HG03378 (cell line): ENCODE results near the gene RNF41.
"Not testable (repeated sequence)": the region's sequence is repeated elsewhere in the genome, so short reads cannot be mapped to it uniquely, and the experiment has no call there.

Experiments
- ATAC-seq: cut with Tn5 transposase; IDR thresholded peaks from one replicate; pipeline ENCODE4 v1.9.1; 2021; ENCODE audit warnings: mild to moderate bottlenecking, moderate library complexity; ENCODE audit not compliant: unreplicated experiment

Gene RNF41

DNA sequence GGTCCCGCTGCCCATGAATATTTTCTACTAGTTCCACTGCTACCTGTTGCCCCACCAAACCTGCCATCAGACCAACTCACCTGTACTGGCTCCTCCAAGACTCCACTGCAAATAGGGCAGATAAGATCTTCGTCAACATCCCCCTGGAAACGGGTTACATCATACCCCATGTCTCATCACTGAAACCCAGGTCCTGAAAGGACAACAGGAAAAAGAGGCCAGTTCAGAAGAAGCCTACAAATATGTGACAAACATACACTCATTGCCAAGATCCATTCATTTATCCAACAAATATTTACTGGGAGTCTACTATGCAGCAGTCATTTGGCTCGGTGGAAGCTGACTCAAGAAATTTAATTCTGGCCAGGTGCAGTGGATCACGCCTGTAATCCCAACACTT lies 7.8 kb downstream of the RNF41 start:
- ATAC-seq = no peak

DNA sequence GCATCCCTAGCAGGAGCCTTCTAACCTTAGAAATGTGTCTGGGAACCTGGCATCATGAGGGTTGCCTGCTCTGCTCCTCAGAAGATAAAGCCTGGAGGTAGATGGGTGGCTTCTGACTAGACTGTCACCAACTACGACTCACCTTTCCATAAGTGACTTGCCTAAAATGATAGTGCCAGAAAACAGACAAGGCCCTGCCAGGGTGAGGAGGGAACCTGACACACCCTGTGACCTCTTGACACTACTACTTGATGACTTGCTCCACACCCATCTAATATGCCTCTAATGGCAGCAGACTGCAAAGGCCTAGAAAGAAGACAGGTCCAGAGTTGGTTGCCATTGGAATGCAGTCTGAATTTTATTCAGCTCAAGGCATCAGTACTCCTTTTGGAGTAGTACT lies 9.4 kb downstream of the RNF41 start:
- no peak for ATAC-seq

DNA sequence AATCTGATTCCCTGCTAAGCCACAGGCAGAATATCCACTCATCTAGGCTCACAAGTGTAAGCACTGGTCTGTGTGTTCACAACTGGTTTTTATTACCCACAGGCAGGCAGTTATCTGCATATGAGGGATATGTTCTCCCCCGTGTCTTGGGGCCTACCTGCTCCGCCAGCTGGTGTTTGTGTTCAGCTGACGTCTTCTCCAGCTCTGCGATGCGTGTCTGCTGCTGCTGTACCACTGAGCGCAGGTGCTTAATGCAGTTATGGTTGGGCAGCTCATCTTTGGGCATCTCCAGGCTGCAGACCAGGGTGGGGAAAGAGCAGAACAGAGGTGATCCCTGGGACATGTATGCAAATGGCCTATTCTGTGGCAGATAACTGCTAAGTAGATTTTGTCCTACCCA lies 13.7 kb downstream of the RNF41 start:
- no peak for ATAC-seq

DNA sequence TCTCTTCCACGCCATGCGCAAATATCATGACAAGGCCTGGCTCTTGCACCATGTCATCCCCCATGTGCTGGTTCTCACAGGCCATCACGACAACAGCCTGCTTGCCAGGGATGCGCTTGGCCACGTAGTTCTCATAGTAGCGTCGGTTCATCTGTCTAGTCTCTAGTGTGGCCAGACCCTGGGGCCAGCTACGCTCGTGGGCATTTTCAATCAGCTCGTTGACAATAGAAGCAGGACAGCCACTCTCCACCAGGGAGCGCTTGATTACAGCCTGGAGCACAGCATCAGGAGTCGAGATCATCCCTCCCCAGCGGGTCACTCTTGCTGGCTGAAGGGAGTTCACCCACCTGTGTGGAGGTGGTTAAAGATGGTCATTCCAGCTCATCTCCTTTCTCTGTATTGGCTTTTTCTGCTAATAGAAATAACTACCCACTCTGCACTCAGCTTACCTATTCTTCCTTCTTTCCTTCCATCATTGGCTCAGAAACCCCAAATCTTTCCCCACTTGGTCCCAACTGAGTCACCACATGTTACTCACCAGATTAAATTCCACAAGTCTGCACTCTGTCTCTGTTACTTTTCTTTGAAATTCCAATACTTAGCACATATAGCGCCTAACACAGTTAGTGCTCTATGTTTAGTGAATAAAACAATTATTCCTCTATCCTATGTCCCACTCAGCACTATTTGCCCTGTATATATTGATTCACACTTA lies 15.1 kb downstream of the RNF41 start:
- no peak for ATAC-seq

DNA sequence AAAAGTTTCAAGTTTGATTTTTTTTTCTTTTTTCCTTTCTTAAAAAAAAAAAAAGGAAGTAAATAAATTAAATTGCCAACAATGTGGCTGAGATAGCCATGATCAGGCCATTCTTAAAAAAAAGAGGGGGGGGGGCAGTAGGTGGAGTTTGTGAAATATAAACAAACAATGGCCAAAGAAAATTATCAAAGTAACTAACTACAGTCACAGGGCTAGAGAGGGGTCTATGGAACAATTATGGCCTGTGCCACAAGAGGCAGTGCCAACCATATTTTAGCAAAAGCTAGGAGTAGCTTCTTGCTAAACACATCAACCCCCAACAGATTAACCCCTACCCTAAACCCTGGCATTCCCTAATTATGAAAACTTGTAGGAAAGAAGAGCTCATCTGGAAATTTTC lies 16.3 kb downstream of the RNF41 start:
- ATAC-seq = no peak

DNA sequence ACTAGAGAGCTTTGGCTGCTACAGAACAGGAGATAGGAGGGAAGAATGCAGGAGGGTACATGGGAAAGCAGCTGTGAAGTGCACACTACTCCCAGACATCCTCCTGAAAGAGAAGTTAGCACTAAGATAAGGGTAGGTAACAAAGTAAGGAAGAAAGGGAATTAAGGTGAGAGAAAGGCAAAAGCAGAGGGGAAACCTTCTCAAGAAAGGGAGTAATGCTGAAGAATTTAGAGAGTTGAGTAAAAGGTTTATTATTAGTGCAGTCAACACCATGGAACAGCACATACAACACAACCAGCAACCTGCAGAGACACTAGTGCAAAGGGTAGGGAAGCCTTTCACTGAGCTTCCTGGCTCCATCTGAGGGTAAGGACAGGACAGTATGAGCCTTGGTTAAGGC lies 17.4 kb downstream of the RNF41 start:
- no peak for ATAC-seq

DNA sequence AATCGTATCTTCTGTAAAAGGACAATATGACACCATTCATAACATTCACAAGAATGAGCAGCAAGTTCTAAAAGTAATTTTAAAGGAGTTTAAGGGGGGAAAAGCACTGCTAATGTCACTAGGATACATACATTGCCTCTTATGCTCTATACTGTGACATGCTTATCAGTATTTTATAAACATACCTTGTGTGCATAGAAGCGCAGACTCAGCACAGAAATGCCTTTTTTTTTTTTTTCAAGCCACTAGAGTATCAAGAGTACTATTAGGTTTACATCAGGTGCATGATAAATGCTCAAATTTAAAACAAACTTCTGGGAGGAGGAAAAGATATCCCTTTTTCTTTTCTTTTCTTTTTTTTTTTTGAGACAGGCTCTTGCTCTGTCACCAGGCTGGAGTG lies 18.9 kb downstream of the RNF41 start:
- no peak for ATAC-seq

DNA sequence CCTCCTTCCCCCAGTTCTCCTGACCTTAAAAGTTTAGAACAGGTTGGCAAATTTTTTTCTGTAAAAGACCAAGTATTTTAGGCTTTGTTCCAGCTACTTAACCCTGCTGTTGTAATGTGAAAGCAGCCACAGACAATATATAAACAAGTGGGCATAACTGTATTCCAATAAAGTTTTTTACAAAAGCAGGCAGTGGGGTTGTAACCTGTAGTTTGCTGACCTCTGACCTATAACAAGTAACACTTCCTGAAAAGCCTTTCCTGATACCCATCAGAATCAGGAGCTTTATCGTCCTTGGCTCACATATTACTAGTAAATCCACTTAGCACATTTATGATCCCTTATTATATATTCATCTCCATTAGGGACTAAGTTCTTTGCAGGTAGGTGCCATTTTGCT lies 19.4 kb downstream of the RNF41 start:
- no peak for ATAC-seq

DNA sequence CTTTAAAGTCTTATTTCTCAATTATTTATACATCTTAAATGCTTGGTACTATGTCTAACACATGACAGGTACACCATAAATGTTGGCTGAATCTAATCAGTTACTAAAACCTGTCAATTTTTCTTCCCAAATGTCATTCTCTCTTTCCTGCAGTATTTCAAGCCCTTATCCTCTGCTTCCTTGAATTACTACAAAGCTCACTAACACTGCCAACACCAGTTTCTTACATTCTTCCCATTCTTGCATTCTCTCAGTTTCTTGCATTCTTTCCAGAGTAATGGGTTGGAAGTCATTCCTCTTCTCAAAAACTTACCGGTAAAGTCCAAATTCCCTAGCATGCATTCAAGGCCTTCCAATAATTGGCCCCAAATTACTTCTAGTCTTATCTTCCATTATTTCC lies 22.9 kb downstream of the RNF41 start:
- no peak for ATAC-seq

DNA sequence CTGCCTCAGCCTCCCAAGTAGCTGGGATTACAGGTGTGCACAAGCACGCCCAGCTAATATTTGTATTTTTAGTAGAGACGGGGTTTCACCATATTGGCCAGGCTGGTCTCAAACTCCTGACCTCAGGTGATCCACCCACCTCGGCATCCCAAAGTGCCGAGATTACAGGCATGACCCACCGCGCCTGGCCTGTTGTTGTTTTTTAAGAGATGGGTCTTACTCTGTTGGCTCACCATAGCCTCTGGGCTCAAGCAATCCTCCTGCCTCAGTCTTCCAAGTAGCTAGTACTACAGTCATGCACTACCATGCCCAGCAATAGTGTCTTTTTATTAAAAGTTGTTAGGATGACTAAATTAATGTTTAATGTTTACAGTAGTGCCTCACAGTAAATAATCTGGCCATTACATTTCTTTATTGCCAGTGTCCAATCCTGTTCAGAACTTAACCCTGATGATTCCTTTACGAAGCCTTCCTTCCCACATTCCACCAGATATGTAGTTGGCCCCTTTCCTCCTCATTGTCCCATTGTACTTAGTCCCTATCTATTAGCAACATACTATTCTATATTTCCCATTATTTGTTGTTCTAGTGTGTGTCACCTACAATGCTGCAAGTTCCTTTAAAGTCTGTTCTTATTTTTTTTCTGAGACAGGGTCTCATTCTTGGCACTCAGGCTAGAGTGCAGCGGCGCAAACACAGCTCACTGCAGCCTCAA lies 23.6 kb downstream of the RNF41 start:
- no peak for ATAC-seq

DNA sequence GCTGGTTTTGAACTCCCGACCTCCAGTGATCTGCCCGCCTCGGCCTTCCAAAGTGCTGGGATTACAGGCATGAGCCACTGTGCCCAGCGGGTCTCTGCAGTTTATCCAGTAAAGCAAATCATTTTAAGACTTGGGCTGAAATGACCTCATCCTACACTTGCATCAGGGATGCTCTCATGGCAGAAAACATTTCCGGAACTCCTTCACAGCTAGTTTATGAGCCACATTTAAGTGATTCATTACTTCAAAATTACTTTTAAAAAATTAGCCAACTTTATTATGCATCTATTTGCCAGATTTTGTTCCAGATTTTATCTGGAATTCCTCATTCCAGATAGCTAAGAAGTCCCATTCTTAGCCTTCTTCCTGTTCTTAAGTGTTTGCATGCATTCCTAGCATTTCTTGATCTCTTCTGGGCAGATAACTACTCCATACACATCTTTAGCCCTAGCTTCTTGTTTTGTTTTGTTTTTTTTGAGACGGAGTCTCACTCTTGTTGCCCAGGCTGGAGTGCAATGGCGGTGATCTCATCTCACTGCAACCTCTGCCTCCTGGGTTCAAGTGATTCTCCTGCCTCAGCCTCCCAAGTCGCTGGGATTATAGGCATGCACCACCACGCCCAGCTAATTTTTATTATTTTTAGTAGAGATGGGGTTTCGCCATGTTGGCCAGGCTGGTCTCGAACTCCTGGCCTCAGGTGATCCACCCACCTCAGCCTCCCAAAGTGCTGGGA lies 24.7 kb downstream of the RNF41 start:
- ATAC-seq = not testable (repeated sequence)

DNA sequence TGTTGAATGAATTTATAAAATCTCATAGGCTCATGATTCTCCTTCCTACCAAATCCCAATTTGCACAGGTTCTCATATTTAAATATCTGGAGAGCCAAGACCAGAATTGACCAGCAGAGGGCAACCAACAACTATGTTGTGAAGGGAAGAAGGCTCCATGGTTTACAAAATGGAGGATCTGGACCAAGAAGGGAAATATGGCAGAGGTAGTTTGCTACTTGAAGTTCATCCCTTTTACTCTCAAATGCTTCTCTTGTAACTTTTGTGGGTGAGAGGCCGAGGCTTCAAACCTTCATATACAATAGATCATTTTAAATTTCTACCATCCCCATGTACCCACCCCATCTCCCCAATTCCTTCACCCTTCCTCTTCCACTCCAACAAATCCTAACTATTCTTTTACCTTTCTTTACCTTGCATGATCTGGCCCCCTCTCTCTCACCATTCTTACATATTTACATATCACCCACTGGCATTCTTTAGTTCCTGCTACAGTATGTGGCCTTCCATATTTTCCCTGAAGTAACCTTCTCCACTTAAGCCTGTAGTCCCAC lies 28.6 kb downstream of the RNF41 start:
- no peak for ATAC-seq

DNA sequence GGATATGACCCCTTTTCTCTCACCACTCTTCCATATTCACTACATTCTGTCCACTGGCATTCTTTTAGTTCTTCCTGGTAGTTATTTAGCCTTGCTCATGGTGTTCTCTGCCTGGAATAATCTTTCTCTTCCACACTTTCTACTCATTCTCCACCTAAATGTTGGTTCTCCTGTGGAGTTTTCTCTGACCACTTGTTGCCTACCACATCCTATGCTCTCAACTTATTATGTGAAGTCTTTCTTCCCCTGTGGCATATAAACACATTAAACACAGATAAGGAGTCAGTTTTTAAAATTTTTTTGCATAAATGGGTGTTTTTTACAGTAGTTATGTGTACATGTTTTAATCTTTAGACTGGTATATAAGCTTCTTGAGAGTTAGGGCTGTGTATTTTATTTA lies 29.1 kb downstream of the RNF41 start:
- no peak for ATAC-seq

DNA sequence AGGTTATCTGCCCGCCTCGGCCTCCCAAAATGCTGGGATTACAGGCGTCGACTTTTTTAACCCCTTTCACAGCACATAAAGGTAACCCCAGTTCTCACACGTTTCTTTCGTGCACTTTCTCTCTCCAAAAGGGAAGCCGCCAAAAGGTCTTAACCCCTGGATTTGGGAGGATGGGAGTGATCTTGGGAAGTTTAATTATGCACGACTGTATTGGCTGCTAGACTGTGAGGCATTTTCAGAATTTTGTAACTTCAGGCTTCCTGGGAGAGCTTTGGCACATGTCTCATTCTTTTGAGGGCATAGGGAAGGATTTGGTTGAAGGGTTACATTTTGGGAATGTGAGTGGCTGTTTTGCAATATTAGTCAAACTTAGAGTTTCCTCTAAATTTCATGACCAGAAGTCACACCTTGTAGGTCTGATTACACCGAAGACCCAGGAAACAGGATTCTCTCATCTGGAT lies 31.0 kb downstream of the RNF41 start:
- ATAC-seq = no peak

DNA sequence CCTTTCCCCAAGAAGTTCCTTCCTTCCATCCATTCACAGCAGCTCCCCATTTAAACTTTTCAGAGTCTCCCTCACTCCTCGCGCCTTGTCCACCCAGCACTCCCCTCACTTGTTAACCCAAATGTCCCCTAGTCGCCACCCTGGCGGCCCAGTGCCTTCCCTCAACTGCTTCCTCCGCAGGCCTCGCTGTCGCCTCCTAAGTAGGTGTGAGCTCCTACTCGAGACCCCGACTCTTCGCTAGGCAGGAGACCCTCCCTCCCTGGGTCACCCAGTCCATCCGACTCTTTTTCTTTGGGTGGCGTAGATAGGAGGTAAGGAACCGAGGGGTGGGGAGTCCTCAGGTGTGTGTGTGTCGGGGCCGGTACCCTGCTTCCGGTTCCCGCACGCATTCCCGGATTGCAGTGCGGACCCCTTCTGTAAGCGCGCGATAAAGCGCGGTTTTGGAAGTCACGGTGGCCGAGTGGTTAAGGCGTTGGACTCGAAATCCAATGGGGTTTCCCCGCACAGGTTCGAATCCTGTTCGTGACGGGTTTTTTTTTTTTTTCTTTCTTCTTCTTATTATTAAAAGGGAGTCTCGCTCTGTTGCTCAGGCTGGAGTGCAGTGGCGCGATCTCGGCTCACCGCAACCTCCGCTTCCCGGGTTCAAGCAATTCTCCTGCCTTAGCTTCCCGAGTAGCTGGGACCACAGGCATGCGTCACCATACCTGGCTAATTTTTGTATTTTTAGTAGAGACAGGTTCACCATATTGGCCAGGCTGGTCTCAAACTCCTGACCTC lies 31.6 kb downstream of the RNF41 start:
- ATAC-seq = peak; percentile 40

DNA sequence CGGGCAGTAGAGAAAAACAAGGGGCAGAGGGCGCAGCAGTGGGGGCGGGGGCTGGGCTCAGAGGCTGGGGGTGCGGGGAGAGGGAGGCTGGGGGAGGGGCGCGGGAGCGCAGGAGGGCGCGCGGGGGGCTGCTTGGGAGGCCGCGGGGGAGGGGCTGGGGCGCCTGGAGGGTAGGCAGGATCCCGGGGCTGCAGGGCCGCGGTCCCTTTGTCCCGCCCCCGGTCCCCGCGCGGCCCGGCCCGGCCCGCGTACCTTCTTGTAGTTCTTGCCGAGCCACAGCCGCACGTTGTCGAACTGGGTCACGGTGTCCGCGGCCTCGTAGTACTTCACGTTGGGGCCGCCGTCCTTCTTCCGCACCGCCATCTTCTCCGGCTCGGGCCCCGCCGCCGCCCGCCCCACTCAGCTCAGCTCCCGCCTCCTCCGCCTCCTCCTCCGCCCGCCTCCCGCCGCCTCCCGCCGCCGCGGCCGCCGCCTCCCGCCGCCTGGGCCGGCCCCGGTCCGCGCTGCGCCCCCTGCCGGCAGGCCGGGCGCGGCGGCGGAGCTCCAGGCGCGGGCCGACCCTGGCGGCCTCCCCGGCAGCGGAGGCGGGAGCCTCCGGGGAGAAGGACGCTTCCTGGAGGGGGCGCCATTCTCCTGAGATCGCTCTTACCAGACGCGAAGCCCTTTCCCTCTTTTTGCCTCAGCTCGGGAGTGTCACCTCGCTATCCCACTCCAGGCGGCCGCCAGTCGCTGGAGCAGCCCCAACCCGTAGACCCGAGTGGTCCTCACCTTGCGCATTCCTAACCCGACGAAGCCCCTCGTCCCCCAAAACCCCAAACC lies 32.4 kb downstream of the RNF41 start, which contains the start of gene SMARCC2:
SMARCC2 (minus strand) TSS at position 385 of the 819 bp plus-strand sequence; CDS start at position 363, 22 bp downstream.
- peak; percentile 35 for ATAC-seq

DNA sequence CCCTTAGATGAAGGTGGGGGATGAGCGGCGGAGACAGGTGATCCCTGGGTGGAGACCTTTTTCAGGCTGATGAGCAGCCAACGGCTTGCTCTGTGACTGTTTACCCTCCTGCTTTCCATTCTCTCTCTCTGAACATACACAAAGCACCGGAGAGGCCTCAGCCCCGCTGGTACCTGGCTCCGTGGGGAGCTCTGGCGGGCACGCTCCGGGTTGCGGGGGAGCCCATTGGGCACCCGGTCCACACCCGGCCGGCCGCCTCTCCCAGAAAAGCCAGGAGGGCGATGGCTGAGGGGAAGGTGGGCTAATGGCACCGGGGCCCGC lies 33.0 kb downstream of the RNF41 start:
- no peak for ATAC-seq

DNA sequence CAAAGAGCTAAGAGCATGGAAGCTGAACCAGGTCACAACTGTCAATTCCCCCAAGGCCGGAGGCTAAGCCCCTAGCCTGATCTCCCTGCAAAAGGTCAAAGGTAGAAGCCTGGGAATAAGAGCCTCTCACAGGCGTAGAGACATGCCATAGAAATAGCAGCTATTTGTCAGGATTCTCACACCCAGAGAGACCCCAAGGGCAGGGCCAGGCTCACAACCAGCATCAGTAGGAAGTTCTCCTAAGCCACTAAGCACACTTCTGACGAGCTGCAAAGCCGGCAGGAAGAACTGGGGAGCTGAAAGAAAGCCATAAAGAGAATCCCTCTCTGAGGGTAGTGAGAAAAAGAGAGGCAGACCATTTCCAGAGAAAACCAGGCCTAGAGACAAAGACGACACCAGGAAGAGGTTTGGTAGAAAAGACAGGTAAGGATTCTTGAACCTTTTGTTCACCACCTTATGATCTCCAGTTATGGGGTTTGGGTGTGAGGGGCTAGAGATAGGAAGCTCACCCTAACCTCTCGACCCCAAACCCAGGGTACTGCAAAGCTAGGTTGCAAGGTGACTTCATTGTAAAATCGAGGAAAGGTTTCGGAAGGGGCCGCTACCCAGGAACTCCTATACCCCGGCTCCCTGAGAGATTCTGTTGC lies 33.5 kb downstream of the RNF41 start:
- no peak for ATAC-seq

DNA sequence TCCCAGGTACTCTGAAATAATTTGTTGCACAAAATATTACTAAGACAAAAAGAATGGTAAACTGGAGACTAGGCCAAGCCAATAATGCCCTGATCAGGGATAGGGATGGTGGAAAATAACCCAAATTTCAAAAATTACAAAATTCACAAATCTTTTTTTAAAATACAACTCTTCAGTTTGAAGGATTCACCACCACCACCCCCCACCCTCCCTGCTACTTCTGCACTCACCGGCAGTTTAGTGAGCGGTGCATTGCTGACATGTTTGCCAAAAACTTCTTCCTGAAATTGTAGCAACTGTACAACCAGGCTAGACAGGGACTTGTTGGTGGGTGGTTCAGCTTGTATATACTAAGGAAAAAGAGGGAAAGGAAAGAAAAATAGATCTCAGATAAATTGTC lies 34.8 kb downstream of the RNF41 start:
- ATAC-seq = no peak

DNA sequence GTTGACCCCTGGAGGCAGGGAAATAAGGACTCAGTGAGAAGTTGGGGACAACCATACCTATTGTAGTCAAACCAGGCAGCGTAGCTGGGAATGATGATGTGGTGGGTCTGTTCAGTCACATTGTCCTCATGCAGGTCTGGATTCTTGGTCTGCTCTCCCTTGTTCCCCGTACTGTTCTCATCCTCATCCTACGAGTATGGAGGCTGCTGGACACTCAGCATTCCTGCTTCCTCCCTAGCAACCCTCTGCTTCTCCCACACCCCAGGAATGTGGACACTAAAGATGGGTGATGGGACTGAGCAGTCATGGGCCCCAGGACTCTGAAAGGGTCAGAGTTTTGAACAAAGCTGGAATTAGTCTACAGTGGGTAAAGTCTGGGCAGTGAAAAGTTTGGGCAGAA lies 43.4 kb downstream of the RNF41 start:
- ATAC-seq = no peak
